ENCODE measurements around the gene EDDM3A. TPM values are rescaled to one million over a fixed set of nuclear protein-coding genes. Genes with fewer than 3 reads are reported as not detected.

Gene EDDM3A
- polyA plus RNA-seq, 1 donor (not counting 4 experiments of a cell fraction or from before 2014, with no cell fraction given), result not detected

GRCh38 chr14:20775043-20775442 lies 29.4 kb downstream of the EDDM3A start:
- H3K4me1 ChIP-seq (ENCODE audit: control insufficient read depth, extremely low read depth, insufficient read depth, low read length), result no peaks in the 10 kb centered on the region
- H3K4me3 ChIP-seq (ENCODE audit: control insufficient read depth in 2 of 3, extremely low read depth in 1 of 3, insufficient read depth in 2 of 3, low read depth in 1 of 3, low read length in 3 of 3), result no peak overlapping the region
- DNase-seq (ENCODE audit: low read depth, low spot score), result no peak
- dilution Hi-C loops (cut with MboI; ENCODE audit: extremely low pct_ligation_motif_present, low sequenced_read_pairs), result no loop called here
- no peak overlapping the region for H3K27ac ChIP-seq (ENCODE audit: control insufficient read depth, insufficient read depth, low read length)
- no peaks in the 10 kb centered on the region for H3K27me3 ChIP-seq (ENCODE audit: control insufficient read depth, extremely low read depth, insufficient read depth, low read length)
- FAIRE-seq, result no peak
- no peak overlapping the region for H3K4me2 ChIP-seq (ENCODE audit: control insufficient read depth, extremely low read depth, insufficient read depth, low read depth, low read length)
- no peaks in the 10 kb centered on the region for H3K79me2 ChIP-seq (ENCODE audit: control insufficient read depth, insufficient read depth, low read length)
- H3K9me3 ChIP-seq (ENCODE audit: control insufficient read depth, low read depth, low read length), result no peaks in the 10 kb centered on the region
- H2AFZ ChIP-seq (ENCODE audit: control insufficient read depth, low read length), result no peak overlapping the region
- no peak overlapping the region for H3K9ac ChIP-seq (ENCODE audit: control insufficient read depth, extremely low read depth, insufficient read depth, low read length)
- no peaks in the 10 kb centered on the region for H3K36me3 ChIP-seq (ENCODE audit: control insufficient read depth in 2 of 2, extremely low read depth in 1 of 2, insufficient read depth in 2 of 2, low read length in 2 of 2)
- TF ChIP-seq EZH2 (IDR thresholded peaks at IDR 0.05; ENCODE audit: low read length), result no peak
- no peak for TF ChIP-seq CTCF (optimal IDR thresholded peaks at IDR 0.05 in 1 of 3, IDR thresholded peaks at IDR 0.05 in 1 of 3, conservative IDR thresholded peaks at IDR 0.05 in 1 of 3; ENCODE audit: extremely low read depth in 1 of 3, insufficient read depth in 2 of 3, low read length in 3 of 3)
- H4K20me1 ChIP-seq (ENCODE audit: control insufficient read depth, extremely low read depth, insufficient read depth, low read length), result no peaks in the 10 kb centered on the region
- no peaks in the 10 kb centered on the region for H3K9me1 ChIP-seq (ENCODE audit: control insufficient read depth, extremely low read depth, insufficient read depth, low read length)

- Histone ChIP-seq H3K36me3 (ENCODE audit: control insufficient read depth in 2 of 2, extremely low read depth in 1 of 2, insufficient read depth in 2 of 2, low read length in 2 of 2) (no peaks in the 10 kb centered on the region), H3K79me2 (ENCODE audit: control insufficient read depth, insufficient read depth, low read length) (no peaks in the 10 kb centered on the region), H3K9me1 (ENCODE audit: control insufficient read depth, extremely low read depth, insufficient read depth, low read length) (no peaks in the 10 kb centered on the region), H3K4me2 (ENCODE audit: control insufficient read depth, extremely low read depth, insufficient read depth, low read depth, low read length) (no peak overlapping the region), H3K9me3 (ENCODE audit: control insufficient read depth, low read depth, low read length) (no peaks in the 10 kb centered on the region), H3K27ac (ENCODE audit: control insufficient read depth, insufficient read depth, low read length) (no peak overlapping the region), H2AFZ (ENCODE audit: control insufficient read depth, low read length) (no peak overlapping the region), H3K9ac (ENCODE audit: control insufficient read depth, extremely low read depth, insufficient read depth, low read length) (no peak overlapping the region), H4K20me1 (ENCODE audit: control insufficient read depth, extremely low read depth, insufficient read depth, low read length) (no peaks in the 10 kb centered on the region), H3K4me3 (ENCODE audit: control insufficient read depth in 2 of 3, extremely low read depth in 1 of 3, insufficient read depth in 2 of 3, low read depth in 1 of 3, low read length in 3 of 3) (no peak overlapping the region), H3K27me3 (ENCODE audit: control insufficient read depth, extremely low read depth, insufficient read depth, low read length) (no peaks in the 10 kb centered on the region), H3K4me1 (ENCODE audit: control insufficient read depth, extremely low read depth, insufficient read depth, low read length) (no peaks in the 10 kb centered on the region)
- TF ChIP-seq CTCF (optimal IDR thresholded peaks at IDR 0.05 in 1 of 3, IDR thresholded peaks at IDR 0.05 in 1 of 3, conservative IDR thresholded peaks at IDR 0.05 in 1 of 3; ENCODE audit: extremely low read depth in 1 of 3, insufficient read depth in 2 of 3, low read length in 3 of 3) (no peak), EZH2 (IDR thresholded peaks at IDR 0.05; ENCODE audit: low read length) (no peak)
- FAIRE-seq (no peak), DNase-seq (ENCODE audit: low read depth, low spot score) (no peak)
- dilution Hi-C loops (cut with MboI; ENCODE audit: extremely low pct_ligation_motif_present, low sequenced_read_pairs), result no loop called here
Observed at GRCh38 chr14:20775901-20776300, 30.2 kb downstream of the EDDM3A start.

All from keratinocyte (primary cell).